Activated naive CD8-positive, alpha-beta T cell treated with anti-CD3 and anti-CD28 coated beads, Interleukin-2, amount 10 ng/mL, durations not matched to agents 7 days and 5 days (primary cell): Measurements from ENCODE around the gene MRPL54. TPM values are rescaled to one million over a fixed set of nuclear protein-coding genes. Genes with fewer than 3 reads are reported as not detected.

Experiments
- ATAC-seq: fragments of 150-1000 bp; cut with Tn5 transposase; one replicate; pipeline ENCODE4 v1.10.0; 2021; ENCODE audit warnings: low read depth, moderate library complexity
- POLR2A ChIA-PET: fragments of 350-600 bp; sonication (Branson Sonifier 250); formaldehyde crosslinking; loops from one replicate; lab custom pipeline; 2021; ENCODE audit warnings: antibody characterized with exemption; lab: Charles Lee
- DNase-seq: peaks from one replicate; pipeline ENCODE4 v3.0.0; 2021
- H3K27ac Mint-ChIP-seq: one replicate; pipeline ENCODE4 v1.8.0; 2022; ENCODE audit warnings: mild to moderate bottlenecking, mixed read lengths
- H3K27me3 Mint-ChIP-seq: one replicate; pipeline ENCODE4 v1.8.0; 2022; ENCODE audit warnings: mild to moderate bottlenecking, moderate library complexity, mixed read lengths
- H3K36me3 Mint-ChIP-seq: one replicate; pipeline ENCODE4 v1.8.0; 2021; ENCODE audit warnings: mild to moderate bottlenecking, mixed read lengths
- H3K4me1 Mint-ChIP-seq: one replicate; pipeline ENCODE4 v1.8.0; 2021; ENCODE audit warnings: mixed read lengths
- H3K4me3 Mint-ChIP-seq: one replicate; pipeline ENCODE4 v1.8.0; 2022; ENCODE audit warnings: mild to moderate bottlenecking, moderate library complexity, mixed read lengths
- H3K9me3 Mint-ChIP-seq: one replicate; pipeline ENCODE4 v1.8.0; 2021; ENCODE audit warnings: mixed read lengths
- total RNA-seq, 2 experiments: library from RNA; stranded (reverse); gene quantifications; one replicate each; pipeline ENCODE4 v1.2.3, GENCODE V29; 2021

Gene MRPL54
- 10 to 100 TPM; 68.9 to 73.9 TPM for total RNA-seq

- H3K4me1 Mint-ChIP-seq = peaks cover 22% of the 10 kb centered on the region
- H3K9me3 Mint-ChIP-seq = peaks cover 1% of the 10 kb centered on the region
- peaks cover 13% of the 10 kb centered on the region for H3K36me3 Mint-ChIP-seq
- no peaks in the 10 kb centered on the region for H3K27me3 Mint-ChIP-seq
- DNase-seq = peak; percentile 99
- ATAC-seq = peak; percentile 84
- POLR2A ChIA-PET = interaction anchor here (0.6 to 4.1 kb wide), 18 partner anchors 8 to 328 kb away, joined by 3 to 54 read pairs (median 4); partner anchors contain the start of gene EEF2
- peak within 1 kb of the TSS; percentile 99 for H3K4me3 Mint-ChIP-seq
- H3K27ac Mint-ChIP-seq = peak within 1 kb of the TSS; percentile 100
Measured at GRCh38 chr19:3762501-3763459, at the start of gene MRPL54. Gene MRPL54, plus strand, starts transcription at chr19:3762682. Its CDS starts 19 bp downstream, at chr19:3762701.

GRCh38 chr19:3716147-3716668, 46.3 kb upstream of the MRPL54 start:
- H3K4me3 Mint-ChIP-seq = no peak overlapping the region
- H3K27me3 Mint-ChIP-seq = peaks cover 27% of the 10 kb centered on the region
- no peak for ATAC-seq
- no peak overlapping the region for H3K27ac Mint-ChIP-seq
- no peak for DNase-seq
- POLR2A ChIA-PET = no interaction called here
- H3K4me1 Mint-ChIP-seq = peaks cover 3% of the 10 kb centered on the region
- H3K36me3 Mint-ChIP-seq = no peaks in the 10 kb centered on the region
- H3K9me3 Mint-ChIP-seq = no peaks in the 10 kb centered on the region

GRCh38 chr19:3719868-3720267, 42.6 kb upstream of the MRPL54 start:
- no peaks in the 10 kb centered on the region for H3K36me3 Mint-ChIP-seq
- DNase-seq (no peak), ATAC-seq (no peak)
- peaks cover 38% of the 10 kb centered on the region for H3K27me3 Mint-ChIP-seq
- H3K27ac Mint-ChIP-seq = no peak overlapping the region
- no peak overlapping the region for H3K4me3 Mint-ChIP-seq
- no peaks in the 10 kb centered on the region for H3K9me3 Mint-ChIP-seq
- POLR2A ChIA-PET = interaction anchor here (1.4 kb wide), 1 partner anchor 102 kb away, joined by 3 read pairs; no protein-coding TSS in a partner anchor
- peaks cover 1% of the 10 kb centered on the region for H3K4me1 Mint-ChIP-seq

GRCh38 chr19:3720349-3720917, 42.0 kb upstream of the MRPL54 start:
- Mint-ChIP-seq H3K36me3 (no peaks in the 10 kb centered on the region), H3K27ac (no peak overlapping the region), H3K27me3 (peaks cover 42% of the 10 kb centered on the region), H3K4me1 (peaks cover 5% of the 10 kb centered on the region), H3K4me3 (no peak overlapping the region), H3K9me3 (no peaks in the 10 kb centered on the region)
- POLR2A ChIA-PET = interaction anchor here (1.4 kb wide), 1 partner anchor 101 kb away, joined by 3 read pairs; no protein-coding TSS in a partner anchor
- no peak for DNase-seq
- no peak for ATAC-seq

GRCh38 chr19:3721131-3721886, 41.2 kb upstream of the MRPL54 start:
- H3K4me1 Mint-ChIP-seq = peaks cover 5% of the 10 kb centered on the region
- H3K9me3 Mint-ChIP-seq = no peaks in the 10 kb centered on the region
- peak; percentile 87 for DNase-seq
- no peak overlapping the region for H3K27ac Mint-ChIP-seq
- POLR2A ChIA-PET = interaction anchor here (0.6 kb wide), 1 partner anchor 136 kb away, joined by 3 read pairs; the partner anchor contains the start of gene GIPC3
- peaks cover 44% of the 10 kb centered on the region for H3K27me3 Mint-ChIP-seq
- peak; percentile 84 for ATAC-seq
- no peaks in the 10 kb centered on the region for H3K36me3 Mint-ChIP-seq
- H3K4me3 Mint-ChIP-seq = peak overlapping the region; percentile 55

GRCh38 chr19:3721887-3722442, 40.5 kb upstream of the MRPL54 start:
- no peak overlapping the region for H3K27ac Mint-ChIP-seq

GRCh38 chr19:3722443-3723109, 39.9 kb upstream of the MRPL54 start:
- Mint-ChIP-seq H3K27me3 (peaks cover 44% of the 10 kb centered on the region), H3K27ac (no peak overlapping the region), H3K4me3 (peak overlapping the region; percentile 19), H3K36me3 (no peaks in the 10 kb centered on the region), H3K9me3 (no peaks in the 10 kb centered on the region), H3K4me1 (peaks cover 5% of the 10 kb centered on the region)
- POLR2A ChIA-PET = no interaction called here
- DNase-seq (no peak), ATAC-seq (no peak)

More at GRCh38 chr19:3721887-3722442, 40.5 kb upstream of the MRPL54 start:
- no peaks in the 10 kb centered on the region for H3K36me3 Mint-ChIP-seq
- H3K4me3 Mint-ChIP-seq = peak overlapping the region; percentile 19
- no peaks in the 10 kb centered on the region for H3K9me3 Mint-ChIP-seq
- DNase-seq = no peak
- POLR2A ChIA-PET = no interaction called here
- no peak for ATAC-seq
- H3K4me1 Mint-ChIP-seq = peaks cover 5% of the 10 kb centered on the region
- peaks cover 44% of the 10 kb centered on the region for H3K27me3 Mint-ChIP-seq

- POLR2A ChIA-PET = no interaction called here
- H3K4me1 Mint-ChIP-seq = peaks cover 5% of the 10 kb centered on the region
- H3K4me3 Mint-ChIP-seq = no peak overlapping the region
- H3K9me3 Mint-ChIP-seq = no peaks in the 10 kb centered on the region
- DNase-seq = no peak
- ATAC-seq = no peak
- H3K27me3 Mint-ChIP-seq = peaks cover 44% of the 10 kb centered on the region
- H3K36me3 Mint-ChIP-seq = no peaks in the 10 kb centered on the region
- no peak overlapping the region for H3K27ac Mint-ChIP-seq
Measured at GRCh38 chr19:3723110-3723488, 39.4 kb upstream of the MRPL54 start.

- DNase-seq = no peak
- Mint-ChIP-seq H3K4me1 (peaks cover 5% of the 10 kb centered on the region), H3K27ac (no peak overlapping the region), H3K4me3 (no peak overlapping the region), H3K9me3 (no peaks in the 10 kb centered on the region), H3K36me3 (no peaks in the 10 kb centered on the region), H3K27me3 (peaks cover 44% of the 10 kb centered on the region)
- POLR2A ChIA-PET = interaction anchor here (0.7 kb wide), 1 partner anchor 124 kb away, joined by 3 read pairs; no protein-coding TSS in a partner anchor
- no peak for ATAC-seq
Measured at GRCh38 chr19:3723883-3724282, 38.6 kb upstream of the MRPL54 start.

GRCh38 chr19:3725121-3725520, 37.4 kb upstream of the MRPL54 start:
- H3K9me3 Mint-ChIP-seq = no peaks in the 10 kb centered on the region
- no peak for ATAC-seq
- POLR2A ChIA-PET = no interaction called here
- H3K27ac Mint-ChIP-seq = no peak overlapping the region
- H3K36me3 Mint-ChIP-seq = no peaks in the 10 kb centered on the region
- peaks cover 6% of the 10 kb centered on the region for H3K4me1 Mint-ChIP-seq
- peaks cover 37% of the 10 kb centered on the region for H3K27me3 Mint-ChIP-seq
- no peak overlapping the region for H3K4me3 Mint-ChIP-seq
- no peak for DNase-seq

GRCh38 chr19:3725640-3726310, 36.7 kb upstream of the MRPL54 start:
- peaks cover 31% of the 10 kb centered on the region for H3K27me3 Mint-ChIP-seq
- no peaks in the 10 kb centered on the region for H3K36me3 Mint-ChIP-seq
- ATAC-seq (no peak), DNase-seq (no peak)
- H3K4me1 Mint-ChIP-seq = peaks cover 6% of the 10 kb centered on the region
- H3K4me3 Mint-ChIP-seq = no peak overlapping the region
- H3K27ac Mint-ChIP-seq = no peak overlapping the region
- POLR2A ChIA-PET = interaction anchor here (0.7 kb wide), 1 partner anchor 553 kb away, joined by 4 read pairs; the partner anchor contains the start of gene SHD
- no peaks in the 10 kb centered on the region for H3K9me3 Mint-ChIP-seq
